GM12878 (cell line): ENCODE measurements around the gene PPP2R5C.

Source experiments
- CHD1 ChIP-seq: IDR thresholded peaks from 2 replicates; pipeline ENCODE4 v1.6.1; 2012; ENCODE audit warnings: low read depth, low read length, improper control_type of control experiment
- CTCF ChIP-seq, 3 experiments: IDR thresholded peaks in 2 of 3; conservative IDR thresholded peaks in 1 of 3; 2 replicates each; pipeline ENCODE4 v1.5.1; 2011; ENCODE audit warnings: low read depth in 3 of 3, low read length in 3 of 3, mild to moderate bottlenecking in 3 of 3, control low read depth in 2 of 3, moderate library complexity in 2 of 3, inconsistent platforms in 1 of 3, mixed read lengths in 1 of 3; ENCODE audit not compliant: control insufficient read depth in 2 of 3, insufficient read depth in 1 of 3; ENCODE audit errors: extremely low read depth in 1 of 3
- FOS ChIP-seq: IDR thresholded peaks from 3 replicates; pipeline ENCODE4 v1.6.1; 2011; ENCODE audit warnings: borderline replicate concordance; ENCODE audit not compliant: insufficient read length; ENCODE audit errors: extremely low read depth
- FOXM1 ChIP-seq: IDR thresholded peaks from 2 replicates; pipeline ENCODE4 v1.6.1; 2012; ENCODE audit warnings: low read depth, mild to moderate bottlenecking, inconsistent platforms, low read length, moderate library complexity
- NFIC ChIP-seq: IDR thresholded peaks from 2 replicates; pipeline ENCODE4 v1.6.1; 2012; ENCODE audit warnings: low read depth, mild to moderate bottlenecking, inconsistent platforms, low read length, moderate library complexity
- POLR2AphosphoS5 ChIP-seq: IDR thresholded peaks from 2 replicates; pipeline ENCODE4 v1.6.1; 2011; ENCODE audit warnings: mild to moderate bottlenecking, low read length, inconsistent platforms
- RAD21 ChIP-seq: IDR thresholded peaks from 2 replicates; pipeline ENCODE4 v1.6.1; 2011; ENCODE audit warnings: mild to moderate bottlenecking, low read depth, low read length, moderate library complexity; ENCODE audit not compliant: insufficient read depth
- RCOR1 ChIP-seq: conservative IDR thresholded peaks from 2 replicates; pipeline ENCODE4 v1.6.1; 2012; ENCODE audit warnings: low read depth, low read length, improper control_type of control experiment
- REST ChIP-seq: IDR thresholded peaks from 2 replicates; pipeline ENCODE4 v1.6.1; 2012; ENCODE audit warnings: mild to moderate bottlenecking, low read depth, low read length
- RFX5 ChIP-seq: IDR thresholded peaks from 2 replicates; pipeline ENCODE4 v1.6.1; 2011; ENCODE audit warnings: low read depth, low read length, improper control_type of control experiment

GRCh38 chr14:101947904-101948665, 186.6 kb downstream of the PPP2R5C start:
- TF ChIP-seq REST (no peak), POLR2AphosphoS5 (peak; percentile 96), CTCF (IDR thresholded peaks at IDR 0.05 in 2 of 3, conservative IDR thresholded peaks at IDR 0.05 in 1 of 3; ENCODE audit: control insufficient read depth in 2 of 3, extremely low read depth in 1 of 3, insufficient read depth in 1 of 3, low read depth in 3 of 3, low read length in 3 of 3) (no peak; a peak in 1 of 6 replicates), RCOR1 (peak; percentile 100), CHD1 (no peak), RFX5 (no peak; the same call in 1 of the 2 replicates), FOXM1 (no peak), FOS (peak; percentile 98), RAD21 (no peak), NFIC (peak; percentile 90)
